Measurements from ENCODE around the gene FCER2. TPM values are rescaled to one million over a fixed set of nuclear protein-coding genes. Genes with fewer than 3 reads are reported as not detected.

The FCER2 gene
- total RNA-seq, 1 donor from 2014 or later, result not detected

- DNase-seq, result no peak
These were observed 31.4 kb upstream of the FCER2 start for GRCh38 chr19:7733376-7733775.

GRCh38 chr19:7732045-7732444, 30.1 kb upstream of the FCER2 start, which contains the start of gene CLEC4G:
TSS of gene CLEC4G (minus strand) at chr19:7732110. CDS start at chr19:7732102, 8 bp downstream.
- DNase-seq, result no peak

- DNase-seq, result no peak
These were observed 29.7 kb upstream of the FCER2 start for GRCh38 chr19:7731615-7732014.

GRCh38 chr19:7731218-7731595, 29.3 kb upstream of the FCER2 start:
- no peak for DNase-seq

- DNase-seq, result no peak
These were observed 28.6 kb upstream of the FCER2 start for GRCh38 chr19:7730286-7731217.

- no peak for DNase-seq
These were observed 27.9 kb upstream of the FCER2 start for GRCh38 chr19:7729831-7730285.

GRCh38 chr19:7729211-7729610, 27.3 kb upstream of the FCER2 start:
- no peak for DNase-seq

GRCh38 chr19:7725791-7726190, 23.9 kb upstream of the FCER2 start:
- DNase-seq, result no peak

- DNase-seq, result no peak
These were observed 20.3 kb upstream of the FCER2 start for GRCh38 chr19:7722231-7722651.

- no peak for DNase-seq
These were observed 18.4 kb upstream of the FCER2 start for GRCh38 chr19:7720351-7720750.

- no peak for DNase-seq
These were observed 16.7 kb upstream of the FCER2 start for GRCh38 chr19:7718668-7719067.

- DNase-seq, result no peak
These were observed 14.8 kb upstream of the FCER2 start for GRCh38 chr19:7716762-7717161.

GRCh38 chr19:7715671-7716070, 13.7 kb upstream of the FCER2 start:
- no peak for DNase-seq

GRCh38 chr19:7710616-7711015, 8.7 kb upstream of the FCER2 start:
- DNase-seq, result no peak

- DNase-seq, result no peak
These were observed 8.1 kb upstream of the FCER2 start for GRCh38 chr19:7709932-7710460.

GRCh38 chr19:7706955-7707456, 5.1 kb upstream of the FCER2 start:
- no peak for DNase-seq

- no peak for DNase-seq
These were observed 4.4 kb upstream of the FCER2 start for GRCh38 chr19:7706188-7706954.

- no peak for DNase-seq
These were observed 3.7 kb upstream of the FCER2 start for GRCh38 chr19:7705387-7706187.

- no peak for DNase-seq
These were observed 2.5 kb upstream of the FCER2 start for GRCh38 chr19:7704280-7705060.

- no peak for DNase-seq
These were observed 1.4 kb upstream of the FCER2 start for GRCh38 chr19:7703332-7703731.

- no peak for DNase-seq
These were observed 780 bp downstream of the FCER2 start for GRCh38 chr19:7701049-7701653.
